DMS 273 (cell line): ENCODE measurements around the gene SLC17A2.

ENCODE experiments used
- DNase-seq: peaks from one replicate; lab custom pipeline; 2025; ENCODE audit not compliant: unreplicated experiment; lab: John Stamatoyannopoulos, UW

The SLC17A2 gene

GRCh38 chr6:25921525-25922203 is 8.8 kb downstream of the SLC17A2 start:
- no peak for DNase-seq

- no peak for DNase-seq
These were observed 10.8 kb downstream of the SLC17A2 start for GRCh38 chr6:25919657-25920056.

- DNase-seq, result no peak
These were observed 12.3 kb downstream of the SLC17A2 start for GRCh38 chr6:25918083-25918683.

GRCh38 chr6:25916789-25917490 is 13.6 kb downstream of the SLC17A2 start:
- no peak for DNase-seq

- DNase-seq, result no peak
These were observed 14.2 kb downstream of the SLC17A2 start for GRCh38 chr6:25916330-25916729.

- DNase-seq, result no peak
These were observed 16.8 kb downstream of the SLC17A2 start for GRCh38 chr6:25913741-25914140.

GRCh38 chr6:25911351-25911750 is 19.1 kb downstream of the SLC17A2 start:
- no peak for DNase-seq

- DNase-seq, result no peak
These were observed 22.9 kb downstream of the SLC17A2 start for GRCh38 chr6:25907475-25908014.

- no peak for DNase-seq
These were observed 26.9 kb downstream of the SLC17A2 start for GRCh38 chr6:25903467-25904099.

- DNase-seq, result no peak
These were observed 28.4 kb downstream of the SLC17A2 start for GRCh38 chr6:25902071-25902470.

- no peak for DNase-seq
These were observed 29.6 kb downstream of the SLC17A2 start for GRCh38 chr6:25900843-25901242.

GRCh38 chr6:25899580-25900408 is 30.7 kb downstream of the SLC17A2 start:
- no peak for DNase-seq

- DNase-seq, result no peak
These were observed 31.4 kb downstream of the SLC17A2 start for GRCh38 chr6:25899123-25899522.

GRCh38 chr6:25898289-25898977 is 32.1 kb downstream of the SLC17A2 start:
- no peak for DNase-seq

- DNase-seq, result no peak
These were observed 34.2 kb downstream of the SLC17A2 start for GRCh38 chr6:25896252-25896651.

GRCh38 chr6:25895771-25896170 is 34.7 kb downstream of the SLC17A2 start:
- no peak for DNase-seq

- DNase-seq, result no peak
These were observed 36.7 kb downstream of the SLC17A2 start for GRCh38 chr6:25893778-25894177.

- no peak for DNase-seq
These were observed 37.6 kb downstream of the SLC17A2 start for GRCh38 chr6:25892877-25893276.

- DNase-seq, result peak; percentile 77
These were observed 40.3 kb downstream of the SLC17A2 start for GRCh38 chr6:25889877-25890853.
